Caki2 (cell line): ENCODE results near the gene LPP. TPM values are rescaled to one million over a fixed set of nuclear protein-coding genes. Genes with fewer than 3 reads are reported as not detected.
A peak's percentile ranks its signal among the peaks of the same experiment; 100 is the strongest.

ENCODE experiments used
- DNase-seq: peaks from one replicate; pipeline ENCODE4 v3.0.0-alpha.2; 2015; ENCODE audit warnings: low read depth
- in situ Hi-C: cut with HindIII; loops from 2 replicates; pipeline ENCODE4 v1.10.0; 2016; ENCODE audit warnings: low sequenced_read_pairs, low pct_unique_long_range_greater_than_20kb, mixed read lengths
- total RNA-seq: library from RNA; depleted of rRNA; stranded (reverse); fragments of >200 nt; shearing (Covaris generic); gene quantifications from 2 replicates; pipeline ENCODE4 v1.2.3, GENCODE V29; 2014; ENCODE audit warnings: low replicate concordance

LPP gene
- total RNA-seq, 1 experiment from 2014 or later = 9.2 TPM

GRCh38 chr3:188160751-188161150 is 6.8 kb downstream of the LPP start:
- in situ Hi-C loops = no loop called here
- no peak for DNase-seq

GRCh38 chr3:188164248-188164687 is 10.3 kb downstream of the LPP start:
- DNase-seq = peak; percentile 76
- in situ Hi-C loops = no loop called here

- in situ Hi-C loops = no loop called here
- peak; percentile 66 for DNase-seq
These were observed 11.6 kb downstream of the LPP start for GRCh38 chr3:188165596-188165995.

GRCh38 chr3:188166441-188166840 is 12.5 kb downstream of the LPP start:
- in situ Hi-C loops = no loop called here
- peak; percentile 48 for DNase-seq

GRCh38 chr3:188168186-188168585 is 14.2 kb downstream of the LPP start:
- no peak for DNase-seq
- in situ Hi-C loops = no loop called here

GRCh38 chr3:188168648-188169047 is 14.7 kb downstream of the LPP start:
- no peak for DNase-seq
- in situ Hi-C loops = no loop called here

GRCh38 chr3:188169830-188170455 is 16.0 kb downstream of the LPP start:
- in situ Hi-C loops = no loop called here
- DNase-seq = no peak

- DNase-seq = no peak
- in situ Hi-C loops = no loop called here
These were observed 16.8 kb downstream of the LPP start for GRCh38 chr3:188170461-188171459.

- in situ Hi-C loops = no loop called here
- no peak for DNase-seq
These were observed 17.9 kb downstream of the LPP start for GRCh38 chr3:188171682-188172467.

- in situ Hi-C loops = no loop called here
- DNase-seq = no peak
These were observed 20.5 kb downstream of the LPP start for GRCh38 chr3:188174317-188175044.

GRCh38 chr3:188176476-188176875 is 22.5 kb downstream of the LPP start:
- in situ Hi-C loops = no loop called here
- no peak for DNase-seq

- no peak for DNase-seq
- in situ Hi-C loops = no loop called here
These were observed 22.9 kb downstream of the LPP start for GRCh38 chr3:188176884-188177283.

GRCh38 chr3:188177721-188178120 is 23.8 kb downstream of the LPP start:
- DNase-seq = no peak
- in situ Hi-C loops = no loop called here

GRCh38 chr3:188178293-188178936 is 24.5 kb downstream of the LPP start:
- no peak for DNase-seq
- in situ Hi-C loops = no loop called here

- in situ Hi-C loops = no loop called here
These were observed 25.3 kb downstream of the LPP start for GRCh38 chr3:188179006-188179966.

GRCh38 chr3:188180114-188180513 is 26.2 kb downstream of the LPP start:
- in situ Hi-C loops = no loop called here
- no peak for DNase-seq

More at GRCh38 chr3:188179006-188179966, 25.3 kb downstream of the LPP start:
- no peak for DNase-seq

- in situ Hi-C loops = no loop called here
- DNase-seq = no peak
These were observed 29.5 kb downstream of the LPP start for GRCh38 chr3:188183452-188183851.
